K562 (cell line): ENCODE data around the gene PSMA6.

Experiments used
- BDP1 ChIP-seq: IDR thresholded peaks from 3 replicates; pipeline ENCODE4 v1.6.1; 2011; ENCODE audit not compliant: insufficient read length, insufficient read depth
- BRF1 ChIP-seq: IDR thresholded peaks from 3 replicates; pipeline ENCODE4 v1.6.1; 2011; ENCODE audit warnings: borderline replicate concordance, mild to moderate bottlenecking; ENCODE audit not compliant: insufficient read length; ENCODE audit errors: extremely low read depth
- CTCF ChIP-seq, 3 experiments: IDR thresholded peaks in 2 of 3; conservative IDR thresholded peaks in 1 of 3; 2 replicates each; pipeline ENCODE4 v1.5.1; 2011 to 2012; ENCODE audit warnings: low read length in 3 of 3, mild to moderate bottlenecking in 3 of 3, control low read depth in 2 of 3, improper control_type of control experiment in 1 of 3, inconsistent platforms in 1 of 3, low read depth in 1 of 3, mixed read lengths in 1 of 3, moderate library complexity in 1 of 3; ENCODE audit not compliant: insufficient read depth in 2 of 3
- ELF1 ChIP-seq: fragments of 200-800 bp; sonication (Bioruptor generic); IDR thresholded peaks from 2 replicates; pipeline ENCODE4 v1.6.1; 2016; ENCODE audit warnings: missing genetic modification characterization, missing compliant biosample characterization
- FOXO4 ChIP-seq: fragments of 450-650 bp; formaldehyde crosslinking; IDR thresholded peaks from 2 replicates; pipeline ENCODE4 v1.4.0; 2020; ENCODE audit warnings: mild to moderate bottlenecking, moderate library complexity
- MLLT1 ChIP-seq, 2 experiments: fragments of 450-650 bp; IDR thresholded peaks; 2 replicates each; pipeline ENCODE4 v1.6.1; 2016
- PHF8 ChIP-seq: fragments of 200-600 bp; sonication (generic); IDR thresholded peaks from 2 replicates; pipeline ENCODE4 v1.6.1; 2012; ENCODE audit warnings: mixed run types, mild to moderate bottlenecking, inconsistent platforms, low read length, moderate library complexity, borderline replicate concordance
- POLR2A ChIP-seq: fragments of 450-650 bp; conservative IDR thresholded peaks from 2 replicates; pipeline ENCODE4 v1.6.1; 2016
- SMARCA5 ChIP-seq: fragments of 450-650 bp; IDR thresholded peaks from 2 replicates; pipeline ENCODE4 v1.6.1; 2016
- UBTF ChIP-seq, 2 experiments: IDR thresholded peaks; 2 replicates each; pipeline ENCODE4 v1.6.1; 2012; ENCODE audit warnings: improper control_type of control experiment in 2 of 2, low read depth in 2 of 2, low read length in 2 of 2, borderline replicate concordance in 1 of 2
- USF1 ChIP-seq: sonication (generic); formaldehyde crosslinking; IDR thresholded peaks from 2 replicates; pipeline ENCODE4 v1.9.0; 2022; ENCODE audit warnings: mild to moderate bottlenecking, missing genetic modification reagents

GRCh38 chr14:35352274-35353233 lies 60.4 kb downstream of the PSMA6 start:
- TF ChIP-seq PHF8 (no peak), MLLT1 (IDR thresholded peaks at IDR 0.05) (peak; percentile 70 to 79), ELF1 (tag) (no peak), CTCF (IDR thresholded peaks at IDR 0.05 in 2 of 3, conservative IDR thresholded peaks at IDR 0.05 in 1 of 3; ENCODE audit: insufficient read depth in 2 of 3, low read depth in 1 of 3, low read length in 3 of 3) (no peak), FOXO4 (CRISPR knock-in tag) (no peak), UBTF (IDR thresholded peaks at IDR 0.05; ENCODE audit: borderline replicate concordance in 1 of 2, low read depth in 2 of 2, low read length in 2 of 2) (no peak), SMARCA5 (peak; percentile 65; the same call in 1 of the 2 replicates), USF1 (CRISPR knock-in tag) (no peak), POLR2A (no peak), BDP1 (no peak), BRF1 (no peak)
